HG03139 (cell line): ENCODE measurements around the gene IL6.

Experiments used
- ATAC-seq: cut with Tn5 transposase; IDR thresholded peaks from one replicate; pipeline ENCODE4 v1.9.1; 2021; ENCODE audit not compliant: unreplicated experiment

IL6 gene

DNA sequence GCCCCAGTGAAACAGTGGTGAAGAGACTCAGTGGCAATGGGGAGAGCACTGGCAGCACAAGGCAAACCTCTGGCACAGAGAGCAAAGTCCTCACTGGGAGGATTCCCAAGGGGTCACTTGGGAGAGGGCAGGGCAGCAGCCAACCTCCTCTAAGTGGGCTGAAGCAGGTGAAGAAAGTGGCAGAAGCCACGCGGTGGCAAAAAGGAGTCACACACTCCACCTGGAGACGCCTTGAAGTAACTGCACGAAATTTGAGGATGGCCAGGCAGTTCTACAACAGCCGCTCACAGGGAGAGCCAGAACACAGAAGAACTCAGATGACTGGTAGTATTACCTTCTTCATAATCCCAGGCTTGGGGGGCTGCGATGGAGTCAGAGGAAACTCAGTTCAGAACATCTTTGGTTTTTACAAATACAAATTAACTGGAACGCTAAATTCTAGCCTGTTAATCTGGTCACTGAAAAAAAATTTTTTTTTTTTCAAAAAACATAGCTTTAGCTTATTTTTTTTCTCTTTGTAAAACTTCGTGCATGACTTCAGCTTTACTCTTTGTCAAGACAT, 574 bp upstream of the IL6 start:
- ATAC-seq: peak; percentile 68

DNA sequence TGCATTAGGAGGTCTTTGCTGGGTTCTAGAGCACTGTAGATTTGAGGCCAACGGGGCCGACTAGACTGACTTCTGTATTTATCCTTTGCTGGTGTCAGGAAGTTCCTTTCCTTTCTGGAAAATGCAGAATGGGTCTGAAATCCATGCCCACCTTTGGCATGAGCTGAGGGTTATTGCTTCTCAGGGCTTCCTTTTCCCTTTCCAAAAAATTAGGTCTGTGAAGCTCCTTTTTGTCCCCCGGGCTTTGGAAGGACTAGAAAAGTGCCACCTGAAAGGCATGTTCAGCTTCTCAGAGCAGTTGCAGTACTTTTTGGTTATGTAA, 675 bp downstream of the IL6 start:
- no peak for ATAC-seq

DNA sequence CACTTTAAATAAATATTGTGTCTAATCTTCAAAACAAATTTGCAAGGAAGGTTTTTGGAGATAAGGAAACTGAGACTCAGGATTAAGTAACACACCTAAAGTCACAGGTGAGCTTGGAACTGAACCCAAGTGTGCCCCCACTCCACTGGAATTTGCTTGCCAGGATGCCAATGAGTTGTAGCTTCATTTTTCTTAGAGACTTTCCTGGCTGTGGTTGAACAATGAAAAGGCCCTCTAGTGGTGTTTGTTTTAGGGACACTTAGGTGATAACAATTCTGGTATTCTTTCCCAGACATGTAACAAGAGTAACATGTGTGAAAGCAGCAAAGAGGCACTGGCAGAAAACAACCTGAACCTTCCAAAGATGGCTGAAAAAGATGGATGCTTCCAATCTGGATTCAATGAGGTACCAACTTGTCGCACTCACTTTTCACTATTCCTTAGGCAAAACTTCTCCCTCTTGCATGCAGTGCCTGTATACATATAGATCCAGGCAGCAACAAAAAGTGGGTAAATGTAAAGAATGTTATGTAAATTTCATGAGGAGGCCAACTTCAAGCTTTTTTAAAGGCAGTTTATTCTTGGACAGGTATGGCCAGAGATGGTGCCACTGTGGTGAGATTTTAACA, 1.5 kb downstream of the IL6 start:
- ATAC-seq: no peak

DNA sequence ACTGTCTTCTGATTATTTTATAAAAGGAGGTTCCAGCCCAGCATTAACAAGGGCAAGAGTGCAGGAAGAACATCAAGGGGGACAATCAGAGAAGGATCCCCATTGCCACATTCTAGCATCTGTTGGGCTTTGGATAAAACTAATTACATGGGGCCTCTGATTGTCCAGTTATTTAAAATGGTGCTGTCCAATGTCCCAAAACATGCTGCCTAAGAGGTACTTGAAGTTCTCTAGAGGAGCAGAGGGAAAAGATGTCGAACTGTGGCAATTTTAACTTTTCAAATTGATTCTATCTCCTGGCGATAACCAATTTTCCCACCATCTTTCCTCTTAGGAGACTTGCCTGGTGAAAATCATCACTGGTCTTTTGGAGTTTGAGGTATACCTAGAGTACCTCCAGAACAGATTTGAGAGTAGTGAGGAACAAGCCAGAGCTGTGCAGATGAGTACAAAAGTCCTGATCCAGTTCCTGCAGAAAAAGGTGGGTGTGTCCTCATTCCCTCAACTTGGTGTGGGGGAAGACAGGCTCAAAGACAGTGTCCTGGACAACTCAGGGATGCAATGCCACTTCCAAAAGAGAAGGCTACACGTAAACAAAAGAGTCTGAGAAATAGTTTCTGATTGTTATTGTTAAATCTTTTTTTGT, 2.3 kb downstream of the IL6 start:
- ATAC-seq: no peak

DNA sequence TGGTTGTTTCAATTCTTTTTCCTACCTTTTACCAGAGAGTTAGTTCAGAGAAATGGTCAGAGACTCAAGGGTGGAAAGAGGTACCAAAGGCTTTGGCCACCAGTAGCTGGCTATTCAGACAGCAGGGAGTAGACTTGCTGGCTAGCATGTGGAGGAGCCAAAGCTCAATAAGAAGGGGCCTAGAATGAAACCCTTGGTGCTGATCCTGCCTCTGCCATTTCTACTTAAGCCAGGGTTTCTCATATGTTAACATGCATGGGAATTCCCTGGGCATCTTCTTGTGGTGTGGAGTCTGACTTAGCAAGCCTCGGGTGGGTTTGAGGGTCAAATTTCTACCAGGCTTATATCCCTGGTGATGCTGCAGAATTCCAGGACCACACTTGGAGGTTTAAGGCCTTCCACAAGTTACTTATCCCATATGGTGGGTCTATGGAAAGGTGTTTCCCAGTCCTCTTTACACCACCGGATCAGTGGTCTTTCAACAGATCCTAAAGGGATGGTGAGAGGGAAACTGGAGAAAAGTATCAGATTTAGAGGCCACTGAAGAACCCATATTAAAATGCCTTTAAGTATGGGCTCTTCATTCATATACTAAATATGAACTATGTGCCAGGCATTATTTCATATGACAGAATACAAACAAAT, 3.2 kb downstream of the IL6 start:
- ATAC-seq: no peak

DNA sequence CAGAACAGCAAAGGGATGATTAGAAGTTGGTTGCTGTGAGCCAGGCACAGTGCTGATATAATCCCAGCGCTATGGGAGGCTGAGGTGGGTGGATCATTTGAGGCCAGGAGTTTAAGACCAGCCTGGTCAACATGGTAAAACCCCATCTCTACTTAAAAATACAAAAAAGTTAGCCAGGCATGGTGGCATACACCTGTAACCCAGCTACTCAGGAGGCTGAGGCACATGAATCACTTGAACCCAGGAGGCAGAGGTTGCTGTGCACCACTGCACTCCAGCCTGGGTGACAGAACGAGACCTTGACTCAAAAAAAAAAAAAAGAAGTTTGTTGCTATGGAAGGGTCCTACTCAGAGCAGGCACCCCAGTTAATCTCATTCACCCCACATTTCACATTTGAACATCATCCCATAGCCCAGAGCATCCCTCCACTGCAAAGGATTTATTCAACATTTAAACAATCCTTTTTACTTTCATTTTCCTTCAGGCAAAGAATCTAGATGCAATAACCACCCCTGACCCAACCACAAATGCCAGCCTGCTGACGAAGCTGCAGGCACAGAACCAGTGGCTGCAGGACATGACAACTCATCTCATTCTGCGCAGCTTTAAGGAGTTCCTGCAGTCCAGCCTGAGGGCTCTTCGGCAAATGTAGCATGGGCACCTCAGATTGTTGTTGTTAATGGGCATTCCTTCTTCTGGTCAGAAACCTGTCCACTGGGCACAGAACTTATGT, 4.1 kb downstream of the IL6 start:
- no peak for ATAC-seq

DNA sequence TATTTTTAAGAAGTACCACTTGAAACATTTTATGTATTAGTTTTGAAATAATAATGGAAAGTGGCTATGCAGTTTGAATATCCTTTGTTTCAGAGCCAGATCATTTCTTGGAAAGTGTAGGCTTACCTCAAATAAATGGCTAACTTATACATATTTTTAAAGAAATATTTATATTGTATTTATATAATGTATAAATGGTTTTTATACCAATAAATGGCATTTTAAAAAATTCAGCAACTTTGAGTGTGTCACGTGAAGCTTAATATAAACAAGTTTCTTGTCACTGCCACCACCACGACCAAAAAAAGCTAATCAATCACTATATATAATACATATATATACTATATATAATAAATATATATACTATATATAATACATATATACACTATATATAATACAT, 4.8 kb downstream of the IL6 start:
- no peak for ATAC-seq

DNA sequence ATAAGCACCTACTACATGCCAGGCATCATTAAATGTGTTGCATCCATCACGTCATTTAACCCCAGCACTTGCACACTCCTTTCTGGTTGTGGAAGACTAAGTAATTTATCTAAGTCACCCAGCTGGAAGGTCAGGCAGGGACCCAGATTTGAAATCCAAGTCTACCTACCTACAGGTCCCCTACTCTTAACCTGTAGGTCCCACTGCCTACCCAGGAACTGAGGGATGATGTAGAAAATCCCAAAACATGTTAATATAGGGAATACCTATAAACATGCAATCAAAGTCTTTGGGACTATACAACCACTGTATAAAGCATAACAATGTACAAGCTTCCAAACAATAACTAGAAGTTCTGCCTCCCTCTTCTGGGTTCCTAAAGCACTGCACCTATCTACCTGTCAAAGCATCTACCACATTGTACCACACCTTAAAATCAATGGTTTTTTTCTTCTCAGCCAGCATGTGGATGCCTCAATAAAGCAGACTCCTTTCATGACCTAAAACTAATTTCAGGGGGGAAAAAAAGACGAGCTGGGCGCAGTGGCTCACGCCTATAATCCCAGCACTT, 5.6 kb downstream of the IL6 start:
- no peak for ATAC-seq

DNA sequence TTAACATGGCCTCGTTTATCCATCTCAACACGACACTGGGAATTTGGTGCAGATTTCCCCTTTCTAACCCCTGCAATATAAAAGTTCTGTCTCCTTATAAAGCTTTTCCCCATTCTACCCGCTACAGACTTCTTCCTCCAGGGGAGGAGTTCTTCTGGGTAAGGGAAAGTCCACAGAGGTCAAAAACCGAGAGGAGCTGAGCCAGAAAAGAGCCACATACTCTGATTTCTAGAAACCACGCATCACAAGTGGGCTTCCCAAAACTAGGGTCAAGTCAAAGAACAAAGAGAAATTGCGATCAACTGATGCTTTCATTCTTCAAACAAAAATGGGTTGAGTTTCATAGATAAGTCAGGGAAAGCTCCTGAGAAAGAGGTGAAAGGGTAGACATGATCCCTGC, 6.8 kb downstream of the IL6 start:
- ATAC-seq: no peak

DNA sequence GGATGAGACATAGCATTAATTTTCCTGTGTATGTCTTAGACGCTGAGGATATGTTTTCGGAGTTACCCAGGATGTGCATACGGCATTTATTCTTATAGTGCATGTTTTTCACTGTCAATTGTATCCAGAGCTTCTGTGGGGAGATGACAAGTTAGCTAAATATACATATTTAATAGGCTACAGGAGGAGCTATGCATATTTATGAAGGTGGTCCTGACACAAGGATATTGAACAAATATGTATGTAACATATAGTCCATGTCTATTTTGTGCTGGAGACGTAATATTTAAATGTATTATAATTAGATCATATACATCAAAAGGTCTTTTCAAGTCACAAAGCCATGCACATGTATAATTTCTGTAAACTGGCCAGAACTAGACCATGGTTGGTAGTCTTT, 16.0 kb downstream of the IL6 start:
- ATAC-seq: no peak

DNA sequence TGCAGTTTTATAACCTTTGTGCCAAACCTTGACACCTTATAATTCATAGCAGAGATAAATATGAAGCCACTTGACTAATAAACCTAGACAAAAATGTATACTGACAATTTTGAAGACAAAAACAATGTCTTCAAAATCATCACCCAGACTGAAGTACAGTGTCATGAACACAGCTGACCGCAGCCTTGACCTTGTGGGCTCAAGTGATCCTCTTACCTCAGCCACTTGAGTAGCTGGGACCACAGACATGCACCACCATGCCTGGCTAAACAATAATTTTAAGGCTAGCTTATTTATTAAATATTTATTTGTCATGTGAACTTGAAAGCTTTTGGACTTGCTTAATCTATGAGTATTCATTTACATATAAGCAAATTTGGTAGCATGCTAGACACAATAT, 24.3 kb downstream of the IL6 start:
- no peak for ATAC-seq

DNA sequence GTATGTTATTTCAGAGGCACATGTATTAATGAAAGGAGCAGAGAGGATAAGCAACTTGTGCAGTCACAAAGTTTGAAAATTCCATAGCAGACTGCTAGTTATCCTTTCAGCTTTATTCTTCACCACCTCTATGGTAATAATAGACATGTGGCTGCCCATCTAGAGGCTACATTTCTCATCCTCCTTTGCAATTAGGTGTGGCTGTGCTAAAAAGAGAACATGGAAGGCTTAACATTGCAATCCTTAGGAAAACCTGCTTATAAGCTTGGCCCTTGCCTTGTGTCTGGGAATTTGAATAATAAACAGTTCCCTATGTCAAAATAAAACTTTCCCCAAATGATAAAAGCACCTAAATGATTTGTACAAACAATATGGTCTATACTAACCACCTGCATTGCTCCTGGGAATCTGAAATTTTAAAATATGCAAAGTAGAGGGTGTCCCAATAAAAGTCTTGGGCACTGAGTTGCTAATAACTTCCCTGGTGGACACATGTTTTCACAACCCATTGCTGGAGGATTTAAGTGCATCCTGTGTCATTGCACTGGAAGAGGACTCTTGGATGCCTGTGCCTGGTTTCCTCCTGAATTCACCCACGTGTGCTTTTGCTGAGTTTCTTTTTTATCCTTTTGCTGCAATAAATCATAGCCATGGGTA, 30.5 kb downstream of the IL6 start:
- no peak for ATAC-seq

DNA sequence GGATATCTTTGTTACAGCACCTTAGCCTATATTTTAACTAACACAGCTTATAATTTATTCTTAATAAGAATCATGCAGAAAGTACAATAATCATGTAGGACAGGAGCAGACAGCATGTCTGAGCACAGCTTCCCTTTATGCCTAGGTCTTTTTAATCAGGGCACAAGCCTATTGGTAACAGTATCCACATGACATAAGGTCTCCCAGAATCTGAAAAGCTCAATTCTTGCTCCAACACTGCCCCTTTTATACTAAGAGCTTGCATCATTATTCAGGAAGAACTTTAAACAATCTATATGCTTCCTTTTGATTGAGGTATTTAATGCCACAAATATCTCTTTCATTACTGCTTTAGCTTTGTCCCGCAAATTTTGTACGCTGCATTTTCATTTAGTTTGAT, 31.6 kb downstream of the IL6 start:
- no peak for ATAC-seq

DNA sequence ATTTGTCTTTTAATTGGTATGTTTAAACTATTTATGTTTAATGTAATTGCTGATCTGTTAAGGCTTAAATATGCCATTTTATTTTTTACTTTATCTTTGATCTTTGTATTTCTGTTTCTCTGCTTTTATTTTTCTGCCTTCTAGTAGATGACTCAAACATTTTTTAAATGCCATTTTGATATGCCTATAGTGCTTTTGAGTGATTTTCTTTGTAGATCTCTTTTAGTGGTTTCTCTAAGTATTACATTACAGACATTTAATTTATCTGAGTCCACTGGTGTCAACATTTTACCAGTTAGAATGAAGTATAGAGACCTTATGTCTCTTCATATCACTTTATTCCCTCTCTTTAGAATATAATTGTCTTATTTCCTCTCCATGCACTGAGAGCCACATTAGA, 32.7 kb downstream of the IL6 start:
- ATAC-seq: no peak

DNA sequence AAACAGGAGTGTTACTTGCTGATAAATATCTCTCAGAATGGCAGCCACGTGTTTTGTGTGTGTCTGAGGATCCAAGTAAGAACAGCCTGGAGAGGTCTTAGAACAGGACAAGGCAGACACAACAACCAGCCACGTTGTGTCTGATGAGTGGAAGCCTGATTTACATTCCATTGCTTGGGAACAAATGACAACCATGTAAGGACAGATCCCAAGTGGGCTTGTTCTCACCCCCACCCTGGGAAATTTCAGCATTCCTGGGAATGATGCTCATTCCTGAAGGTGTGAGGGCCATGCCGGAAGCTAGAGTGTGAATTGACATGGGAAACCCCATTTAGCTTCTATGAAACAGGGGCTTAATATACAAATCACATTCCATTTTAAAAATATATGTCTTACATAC, 35.9 kb downstream of the IL6 start:
- ATAC-seq: no peak

DNA sequence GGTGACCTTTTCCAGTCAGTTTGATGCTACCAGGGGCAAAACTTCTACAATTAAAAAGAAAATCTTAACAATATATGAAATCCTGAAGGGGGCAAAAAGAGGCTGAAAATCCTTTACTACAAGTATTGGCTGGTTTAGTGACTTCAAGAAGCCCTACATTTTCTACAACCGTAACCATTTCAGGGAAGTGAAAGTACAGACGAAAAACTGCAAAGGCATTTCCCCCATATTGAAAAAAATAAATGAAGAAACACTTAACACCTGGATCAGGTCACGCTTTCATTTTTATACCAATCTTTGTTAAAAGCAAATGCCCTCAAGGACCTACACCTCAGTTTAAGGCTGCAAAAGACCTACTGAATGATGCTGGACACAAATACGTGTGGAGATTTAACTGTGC, 38.6 kb downstream of the IL6 start:
- no peak for ATAC-seq

DNA sequence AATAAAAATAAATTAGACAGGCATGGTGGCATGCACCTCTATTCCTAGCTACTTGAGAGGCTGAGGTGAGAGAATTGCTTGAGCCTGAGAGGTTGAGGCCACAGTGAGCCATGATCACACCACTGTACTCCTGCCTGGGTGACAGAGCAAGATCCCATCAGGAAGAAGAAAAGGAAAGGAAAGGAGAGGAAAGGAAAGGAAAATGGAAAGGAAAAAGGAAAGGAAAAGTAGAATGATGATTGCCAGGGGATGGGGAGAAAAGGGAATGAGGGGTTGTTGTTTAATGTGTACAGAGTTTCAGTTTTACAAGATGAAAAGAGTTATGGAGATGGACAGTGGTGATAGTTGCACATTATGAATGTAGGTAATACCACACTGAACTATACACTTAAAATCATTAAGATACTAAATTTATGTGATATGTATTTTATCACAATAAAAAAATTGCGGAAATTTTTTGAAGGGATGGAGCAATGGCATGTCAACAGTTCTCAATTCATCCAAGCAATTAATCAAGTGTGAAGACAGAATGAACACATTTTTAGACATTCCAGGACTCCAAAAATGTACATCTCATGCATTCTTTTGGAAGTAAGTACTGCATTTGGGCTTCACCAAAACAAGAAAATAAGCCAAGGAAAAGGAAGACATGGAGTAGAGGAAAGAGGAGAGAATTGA, 44.3 kb downstream of the IL6 start:
- ATAC-seq: no peak

DNA sequence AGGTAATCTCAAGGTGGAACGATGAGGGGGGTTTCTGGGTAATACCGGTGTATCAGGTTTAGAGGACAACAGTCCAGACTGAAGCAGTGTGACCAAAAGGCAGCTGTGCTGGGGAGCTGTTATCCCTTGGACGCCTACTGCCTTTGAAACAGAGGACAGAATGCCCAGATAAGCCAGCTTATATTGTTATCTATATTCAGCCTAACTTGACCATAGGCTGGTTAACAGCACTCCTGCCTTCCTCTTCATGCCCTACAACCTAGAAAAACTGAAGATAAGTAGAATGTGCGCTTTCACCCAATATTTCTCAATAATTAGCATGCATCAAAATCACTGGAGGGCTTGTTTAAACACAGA, 44.9 kb downstream of the IL6 start:
- ATAC-seq: no peak

DNA sequence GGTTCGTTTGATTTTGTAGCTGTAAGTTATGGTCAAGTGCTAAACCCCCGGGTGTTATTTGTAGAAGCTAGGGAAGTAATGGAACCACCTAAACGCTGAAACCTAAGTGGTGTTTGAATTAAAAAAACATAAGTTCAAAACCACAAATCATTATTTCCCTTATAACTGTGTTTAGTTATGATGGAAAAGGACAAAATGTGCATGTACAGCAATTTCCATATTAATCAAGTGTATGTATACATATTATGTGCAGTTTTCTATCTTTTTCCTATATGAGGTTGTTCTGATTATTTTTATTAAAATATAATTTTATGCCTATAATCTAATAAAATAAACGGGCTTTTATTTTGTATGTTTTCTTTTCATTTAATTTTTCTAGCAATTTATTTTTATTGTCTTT, 45.9 kb downstream of the IL6 start:
- ATAC-seq: no peak

DNA sequence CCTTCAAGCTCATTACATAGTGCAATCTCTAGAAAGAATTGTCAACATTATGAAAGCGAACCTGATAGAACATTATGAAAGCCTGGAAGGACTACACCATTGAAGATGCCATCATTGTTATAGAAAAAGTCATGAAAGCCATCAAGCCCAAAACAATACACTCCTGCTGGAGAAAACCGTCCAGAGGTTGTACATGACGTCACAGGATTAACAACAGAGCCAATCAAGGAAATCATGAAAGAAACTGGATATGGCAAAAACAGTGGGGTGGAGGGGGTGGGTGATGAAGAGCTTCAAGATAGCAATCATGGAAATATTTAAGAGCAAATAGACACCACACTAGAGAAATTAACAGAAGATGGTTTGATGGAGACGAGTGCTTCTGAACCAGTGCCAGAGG, 50.0 kb downstream of the IL6 start:
- no peak for ATAC-seq
